Liver (tissue), 3 donors: ENCODE measurements around the gene EML2.

Source experiments
- ATF3 ChIP-seq: IDR thresholded peaks from 2 replicates; pipeline ENCODE4 v1.6.1; 2016; ENCODE audit warnings: antibody characterized with exemption
- CTCF ChIP-seq: fragments of 150-350 bp; IDR thresholded peaks from 2 replicates; pipeline ENCODE4 v1.5.1; 2017; ENCODE audit warnings: improper control_type of control experiment, low read depth, low read length; ENCODE audit not compliant: missing input control
- EGR1 ChIP-seq, 2 donors: IDR thresholded peaks; 2 replicates each; pipeline ENCODE4 v1.6.1; 2016 to 2018; ENCODE audit warnings: antibody characterized with exemption in 2 of 2, low read depth in 2 of 2
- FOXA1 ChIP-seq: IDR thresholded peaks from 2 replicates; pipeline ENCODE4 v1.6.1; 2016; ENCODE audit warnings: antibody characterized with exemption
- GABPA ChIP-seq, 2 donors: IDR thresholded peaks in 1 of 2; conservative IDR thresholded peaks in 1 of 2; 2 replicates each; pipeline ENCODE4 v1.6.1; 2016; ENCODE audit warnings: antibody characterized with exemption in 2 of 2, mild to moderate bottlenecking in 1 of 2, moderate library complexity in 1 of 2
- HNF4G ChIP-seq: IDR thresholded peaks from 2 replicates; pipeline ENCODE4 v1.6.1; 2016; ENCODE audit warnings: antibody characterized with exemption
- JUND ChIP-seq, 2 donors: IDR thresholded peaks; 2 replicates each; pipeline ENCODE4 v1.6.1; 2016; ENCODE audit warnings: antibody characterized with exemption in 2 of 2
- RAD21 ChIP-seq, 2 donors: IDR thresholded peaks; 2 replicates each; pipeline ENCODE4 v1.6.1; 2016; ENCODE audit warnings: antibody characterized with exemption in 2 of 2, mild to moderate bottlenecking in 2 of 2
- REST ChIP-seq: IDR thresholded peaks from 2 replicates; pipeline ENCODE4 v1.6.1; 2016; ENCODE audit warnings: antibody characterized with exemption, mild to moderate bottlenecking
- SP1 ChIP-seq: IDR thresholded peaks from 2 replicates; pipeline ENCODE4 v1.6.1; 2018; ENCODE audit warnings: antibody characterized with exemption, mild to moderate bottlenecking
- TAF1 ChIP-seq: conservative IDR thresholded peaks from 2 replicates; pipeline ENCODE4 v1.6.1; 2016; ENCODE audit warnings: antibody characterized with exemption, mild to moderate bottlenecking
- YY1 ChIP-seq: IDR thresholded peaks from 2 replicates; pipeline ENCODE4 v1.6.1; 2016; ENCODE audit warnings: antibody characterized with exemption, mild to moderate bottlenecking
- ZBTB33 ChIP-seq: IDR thresholded peaks from 2 replicates; pipeline ENCODE4 v1.6.1; 2016; ENCODE audit warnings: antibody characterized with exemption
- donor health status: healthy.
- donor health status: healthy.

GRCh38 chr19:45655073-45655472, 15.9 kb upstream of the EML2 start:
- no peak for TF ChIP-seq CTCF
- no peak for TF ChIP-seq SP1
- no peak for TF ChIP-seq ATF3
- TF ChIP-seq GABPA (IDR thresholded peaks at IDR 0.05 in 1 of 2, conservative IDR thresholded peaks at IDR 0.05 in 1 of 2): no peak
- TF ChIP-seq TAF1: no peak
- no peak for TF ChIP-seq FOXA1
- no peak for TF ChIP-seq JUND (IDR thresholded peaks at IDR 0.05)
- no peak for TF ChIP-seq HNF4G
- no peak for TF ChIP-seq REST
- no peak for TF ChIP-seq EGR1 (IDR thresholded peaks at IDR 0.05; ENCODE audit: low read depth in 2 of 2)
- no peak for TF ChIP-seq RAD21 (IDR thresholded peaks at IDR 0.05)
- no peak for TF ChIP-seq YY1
- no peak for TF ChIP-seq ZBTB33
